Measurements from ENCODE around the gene PKD2L1. TPM values are rescaled to one million over a fixed set of nuclear protein-coding genes. Genes with fewer than 3 reads are reported as not detected.
A peak's percentile ranks its signal among the peaks of the same experiment; 100 is the strongest.
"Not testable (repeated sequence)": the region's sequence is repeated elsewhere in the genome, so short reads cannot be mapped to it uniquely, and the experiment has no call there.

Gene PKD2L1
- total and polyA plus RNA-seq, 2 experiments from 2014 or later: not detected

DNA sequence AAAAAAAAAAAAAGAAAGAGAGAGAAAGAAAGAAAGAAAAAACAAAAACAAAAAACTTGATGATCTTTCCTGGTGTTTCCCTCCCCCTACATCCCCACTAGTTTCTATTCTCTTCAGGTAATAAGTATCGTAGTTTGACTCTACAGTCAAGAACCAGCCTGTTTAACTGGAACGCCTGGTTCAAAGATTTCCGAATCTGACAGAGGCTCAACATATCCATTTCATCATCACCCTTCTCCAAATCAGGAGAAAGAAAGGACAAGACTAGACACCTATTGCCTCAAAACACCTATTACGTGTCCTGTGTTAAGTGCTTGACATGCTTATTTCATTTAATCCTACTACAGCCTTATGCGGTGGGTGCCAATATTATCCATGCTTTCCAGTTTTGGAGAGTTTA lies 23.2 kb downstream of the PKD2L1 start:
- Histone ChIP-seq H3K27ac (no peak overlapping the region), H3K36me3 (no peaks in the 10 kb centered on the region), H3K9me3 (ENCODE audit: low read depth) (no peaks in the 10 kb centered on the region), H3K27me3 (peaks cover 22% of the 10 kb centered on the region), H3K4me1 (ENCODE audit: low read depth) (no peaks in the 10 kb centered on the region), H3K4me3 (no peak overlapping the region)
- TF ChIP-seq, protein P1, sequence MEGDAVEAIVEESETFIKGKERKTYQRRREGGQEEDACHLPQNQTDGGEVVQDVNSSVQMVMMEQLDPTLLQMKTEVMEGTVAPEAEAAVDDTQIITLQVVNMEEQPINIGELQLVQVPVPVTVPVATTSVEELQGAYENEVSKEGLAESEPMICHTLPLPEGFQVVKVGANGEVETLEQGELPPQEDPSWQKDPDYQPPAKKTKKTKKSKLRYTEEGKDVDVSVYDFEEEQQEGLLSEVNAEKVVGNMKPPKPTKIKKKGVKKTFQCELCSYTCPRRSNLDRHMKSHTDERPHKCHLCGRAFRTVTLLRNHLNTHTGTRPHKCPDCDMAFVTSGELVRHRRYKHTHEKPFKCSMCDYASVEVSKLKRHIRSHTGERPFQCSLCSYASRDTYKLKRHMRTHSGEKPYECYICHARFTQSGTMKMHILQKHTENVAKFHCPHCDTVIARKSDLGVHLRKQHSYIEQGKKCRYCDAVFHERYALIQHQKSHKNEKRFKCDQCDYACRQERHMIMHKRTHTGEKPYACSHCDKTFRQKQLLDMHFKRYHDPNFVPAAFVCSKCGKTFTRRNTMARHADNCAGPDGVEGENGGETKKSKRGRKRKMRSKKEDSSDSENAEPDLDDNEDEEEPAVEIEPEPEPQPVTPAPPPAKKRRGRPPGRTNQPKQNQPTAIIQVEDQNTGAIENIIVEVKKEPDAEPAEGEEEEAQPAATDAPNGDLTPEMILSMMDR (IDR thresholded peaks at IDR 0.05; ENCODE audit: low read depth, low read length): no peak
- DNase-seq (ENCODE audit: low read depth in 1 of 2, low spot score in 1 of 2): no peak

DNA sequence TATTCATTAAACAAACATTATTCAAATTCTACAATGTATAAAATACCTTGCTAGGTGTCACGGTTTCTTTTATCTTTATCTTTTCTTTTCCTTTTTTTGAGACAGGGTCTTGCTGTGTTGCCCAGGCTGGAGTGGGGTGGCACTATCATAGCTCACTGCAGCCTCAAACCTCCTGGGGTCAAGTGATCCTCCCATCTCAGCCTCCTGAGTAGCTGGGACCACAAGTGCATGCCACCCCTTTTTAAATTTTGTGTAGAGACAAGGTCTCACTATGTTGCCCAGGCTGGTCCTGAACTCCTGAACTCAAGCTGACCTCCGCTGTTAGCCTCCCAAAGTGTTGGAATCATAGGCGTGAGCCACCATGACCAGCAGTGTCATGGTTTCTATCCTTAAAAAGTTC lies 25.6 kb downstream of the PKD2L1 start:
- H3K36me3 ChIP-seq: no peaks in the 10 kb centered on the region
- H3K9me3 ChIP-seq (ENCODE audit: low read depth): no peaks in the 10 kb centered on the region
- no peak overlapping the region for H3K27ac ChIP-seq
- H3K27me3 ChIP-seq: peaks cover 15% of the 10 kb centered on the region
- no peak overlapping the region for H3K4me3 ChIP-seq
- TF ChIP-seq, protein P1 (IDR thresholded peaks at IDR 0.05; ENCODE audit: low read depth, low read length): no peak
- no peak for DNase-seq (ENCODE audit: low read depth in 1 of 2, low spot score in 1 of 2)
- no peaks in the 10 kb centered on the region for H3K4me1 ChIP-seq (ENCODE audit: low read depth)

- Histone ChIP-seq H3K36me3 (no peaks in the 10 kb centered on the region), H3K4me3 (no peak overlapping the region), H3K4me1 (ENCODE audit: low read depth) (no peaks in the 10 kb centered on the region), H3K27me3 (peaks cover 15% of the 10 kb centered on the region), H3K9me3 (ENCODE audit: low read depth) (no peaks in the 10 kb centered on the region), H3K27ac (no peak overlapping the region)
- DNase-seq (ENCODE audit: low read depth in 1 of 2, low spot score in 1 of 2): peak; percentile 43 to 53
- TF ChIP-seq, protein P1 (IDR thresholded peaks at IDR 0.05; ENCODE audit: low read depth, low read length): peak; percentile 70
Observed at GRCh38 chr10:100303724-100304319, 26.2 kb downstream of the PKD2L1 start.

- H3K27ac ChIP-seq; H3K4me1 ChIP-seq (ENCODE audit: low read depth); DNase-seq (ENCODE audit: low read depth in 1 of 2, low spot score in 1 of 2); H3K4me3 ChIP-seq; H3K27me3 ChIP-seq; H3K36me3 ChIP-seq; H3K9me3 ChIP-seq (ENCODE audit: low read depth): not testable (repeated sequence)
Observed at GRCh38 chr10:100301123-100301522, 28.9 kb downstream of the PKD2L1 start.

DNA sequence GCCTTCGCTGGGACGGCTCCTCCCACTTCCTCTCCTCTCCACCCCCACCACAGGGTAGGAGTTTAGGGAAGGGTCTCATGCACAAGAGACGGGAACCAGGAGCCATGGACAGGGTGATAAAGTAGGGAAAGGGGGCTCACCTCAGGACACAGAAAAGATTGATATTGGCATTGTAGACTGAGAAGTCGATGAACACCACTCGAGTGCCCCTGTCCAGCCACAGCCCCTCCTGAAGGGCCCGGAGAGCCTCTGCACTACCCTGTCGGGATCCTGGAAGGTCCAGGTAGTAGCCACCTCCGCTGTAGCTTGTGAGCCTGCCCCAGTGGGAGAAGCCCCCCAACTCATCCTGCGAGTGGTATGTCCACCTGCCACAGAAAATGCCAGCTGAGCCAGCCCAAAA lies 32.8 kb downstream of the PKD2L1 start:
- Histone ChIP-seq H3K9me3 (ENCODE audit: low read depth) (no peaks in the 10 kb centered on the region), H3K27me3 (peaks cover 24% of the 10 kb centered on the region)
- TF ChIP-seq, protein P1 (IDR thresholded peaks at IDR 0.05; ENCODE audit: low read depth, low read length): no peak

DNA sequence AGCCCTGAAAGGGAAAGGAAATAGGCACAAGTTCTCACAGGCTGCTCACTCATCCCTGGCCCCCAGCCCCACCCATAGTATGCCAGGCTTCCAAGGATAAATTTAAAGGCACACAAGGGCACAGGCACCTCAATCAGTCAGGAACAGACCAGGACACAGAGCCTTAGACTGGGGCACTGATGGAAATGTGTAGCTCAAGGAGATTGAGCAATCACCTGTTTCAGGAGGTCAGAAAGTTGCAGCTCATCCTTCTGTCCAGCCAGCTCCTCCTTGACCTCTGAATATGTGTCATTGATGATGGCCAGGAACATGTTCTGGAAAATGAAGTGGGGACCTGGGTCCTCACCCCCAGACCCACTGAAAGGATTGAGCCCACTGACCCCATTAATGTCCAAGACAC lies 37.0 kb downstream of the PKD2L1 start:
- Histone ChIP-seq H3K4me3 (no peak overlapping the region), H3K36me3 (no peaks in the 10 kb centered on the region), H3K27ac (no peak overlapping the region), H3K9me3 (ENCODE audit: low read depth) (no peaks in the 10 kb centered on the region), H3K27me3 (peaks cover 32% of the 10 kb centered on the region), H3K4me1 (ENCODE audit: low read depth) (no peaks in the 10 kb centered on the region)
- no peak for DNase-seq (ENCODE audit: low read depth in 1 of 2, low spot score in 1 of 2)
- TF ChIP-seq, protein P1 (IDR thresholded peaks at IDR 0.05; ENCODE audit: low read depth, low read length): no peak

More for the DNA sequence above, 32.8 kb downstream of the PKD2L1 start:
- H3K27ac ChIP-seq: no peak overlapping the region
- H3K4me1 ChIP-seq (ENCODE audit: low read depth): no peaks in the 10 kb centered on the region
- no peak for DNase-seq (ENCODE audit: low read depth in 1 of 2, low spot score in 1 of 2)
- H3K36me3 ChIP-seq: no peaks in the 10 kb centered on the region
- no peak overlapping the region for H3K4me3 ChIP-seq

GRCh38 chr10:100292300-100292699 lies 37.7 kb downstream of the PKD2L1 start:
- not testable (repeated sequence) for H3K4me1 ChIP-seq (ENCODE audit: low read depth); H3K27ac ChIP-seq; H3K4me3 ChIP-seq; H3K36me3 ChIP-seq; H3K9me3 ChIP-seq (ENCODE audit: low read depth)
- peaks cover 32% of the 10 kb centered on the region for H3K27me3 ChIP-seq
- peak in 1 of 2 donors; percentile 57 for DNase-seq (ENCODE audit: low read depth in 1 of 2, low spot score in 1 of 2)

Data from cardiac muscle cell (in vitro differentiated cells and primary cell).